Suprapubic skin (tissue), 4 donors: ENCODE data around the gene PPP2R3A.

Experiments used
- CTCF ChIP-seq, 2 donors: fragments of 200-600 bp in 1 of 2; fragments of 450-650 bp in 1 of 2; sonication (generic) in 1 of 2; IDR thresholded peaks; one replicate each; pipeline ENCODE4 v1.5.1; 2016 to 2019; ENCODE audit warnings: antibody characterized with exemption in 2 of 2, mild to moderate bottlenecking in 1 of 2, moderate library complexity in 1 of 2
- POLR2A ChIP-seq, 2 donors: fragments of 450-650 bp; IDR thresholded peaks; one replicate each; pipeline ENCODE4 v1.6.1; 2017; ENCODE audit warnings: antibody characterized with exemption in 2 of 2, mild to moderate bottlenecking in 2 of 2, moderate library complexity in 2 of 2
- POLR2AphosphoS5 ChIP-seq, 3 donors: sonication (generic); formaldehyde crosslinking; IDR thresholded peaks; one replicate each; pipeline ENCODE4 v1.6.1; 2017; ENCODE audit warnings: antibody characterized with exemption in 3 of 3

DNA sequence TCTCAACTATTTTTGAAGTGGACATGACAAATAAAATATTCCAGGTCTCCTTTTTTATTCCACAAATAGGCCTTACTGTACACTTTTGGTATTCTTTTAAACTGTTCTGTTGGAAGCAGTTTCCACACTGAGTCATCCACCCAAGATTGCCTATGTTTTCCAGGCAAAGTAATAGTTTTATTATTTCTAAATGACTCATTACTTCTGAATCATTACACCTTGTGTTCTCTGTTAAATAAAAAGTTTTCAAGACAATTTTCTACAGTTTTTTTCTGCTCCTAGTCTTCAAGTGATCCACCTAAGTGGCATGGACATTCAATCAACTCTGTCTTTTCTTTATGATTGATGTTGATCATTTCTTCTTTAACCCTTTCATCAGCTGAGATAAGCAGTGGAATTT lies 26.5 kb downstream of the PPP2R3A start:
- TF ChIP-seq CTCF (IDR thresholded peaks at IDR 0.05) (no peak), POLR2A (IDR thresholded peaks at IDR 0.05) (no peak), POLR2AphosphoS5 (IDR thresholded peaks at IDR 0.05) (no peak)
